Measurements from ENCODE around the gene SLAMF1.
"Not testable (repeated sequence)": the region's sequence is repeated elsewhere in the genome, so short reads cannot be mapped to it uniquely, and the experiment has no call there.

Gene SLAMF1

DNA sequence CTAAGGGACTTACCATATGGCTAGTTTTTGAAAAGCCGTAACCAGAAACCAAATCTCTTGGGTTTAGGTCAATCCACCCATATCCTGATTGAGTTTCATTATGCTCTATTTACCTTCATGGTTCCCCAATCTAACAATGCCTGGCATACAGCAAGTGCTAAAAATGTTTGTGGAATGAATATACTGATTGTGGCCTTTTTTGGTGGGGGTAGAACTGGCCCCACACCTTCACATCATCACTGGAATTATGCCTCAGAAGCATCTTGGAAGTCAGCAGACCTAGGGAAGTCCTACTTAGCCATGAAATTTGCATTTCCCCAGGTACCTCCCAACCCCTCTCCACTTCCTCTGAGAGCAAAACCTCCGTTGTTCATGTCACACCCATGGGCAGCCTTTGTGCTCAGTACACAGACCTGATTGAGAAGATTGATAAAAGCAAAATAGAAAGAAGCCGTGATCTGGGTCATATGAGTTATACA is 17.8 kb upstream of the SLAMF1 start:
- peak; percentile 50 for DNase-seq

- DNase-seq: no peak
Measured at GRCh38 chr1:160662910-160663309, 16.1 kb upstream of the SLAMF1 start.

GRCh38 chr1:160659566-160659965 is 12.7 kb upstream of the SLAMF1 start:
- DNase-seq: no peak

DNA sequence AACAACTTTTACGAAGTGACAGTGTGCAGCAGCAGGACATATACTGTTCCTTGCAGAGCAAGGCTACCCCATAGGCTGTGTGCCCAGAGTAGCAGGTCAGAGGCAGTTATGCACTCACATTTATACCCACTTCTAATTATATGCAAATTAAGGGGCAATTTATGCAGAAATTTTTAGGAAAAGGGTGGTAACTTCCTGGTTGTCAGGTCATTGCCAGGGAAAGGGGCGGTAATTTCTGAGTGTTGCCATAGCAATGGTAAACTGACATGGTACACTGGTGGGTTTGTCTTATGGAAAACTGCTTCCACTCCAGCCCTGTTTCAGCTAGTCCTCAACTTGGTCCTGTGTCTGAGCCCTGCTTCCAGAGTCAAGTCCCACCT is 12.0 kb upstream of the SLAMF1 start:
- DNase-seq: no peak

DNA sequence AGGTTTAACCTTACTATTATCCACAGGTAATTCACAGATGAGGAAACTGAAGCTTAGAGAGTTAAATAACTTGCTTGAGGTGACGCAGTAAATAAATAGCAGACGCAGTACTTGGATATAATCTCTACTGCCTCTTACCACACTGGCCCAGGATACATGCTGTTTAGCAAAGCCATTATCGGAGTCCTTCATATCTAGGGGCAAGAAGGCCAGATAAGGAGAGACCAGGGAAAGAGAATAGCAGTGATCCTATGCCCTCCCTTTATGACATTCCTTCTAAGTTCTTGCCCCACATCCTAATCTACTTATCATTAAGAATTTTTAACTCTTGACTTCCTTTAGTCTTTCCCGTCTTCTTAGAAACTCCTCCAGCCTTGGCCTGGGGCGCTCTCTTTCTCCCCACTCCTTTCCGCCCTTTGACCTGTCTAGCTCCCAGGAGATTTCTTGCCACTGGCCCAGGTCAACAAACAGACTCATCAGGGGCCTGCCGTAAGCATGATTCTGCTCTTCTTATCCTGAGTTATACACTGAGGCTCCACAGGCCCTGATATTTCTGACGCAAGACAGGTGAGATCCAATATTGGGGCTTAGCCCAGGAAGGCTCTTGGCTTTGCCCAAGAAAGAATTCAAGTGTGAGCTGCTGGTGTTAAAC is 11.4 kb upstream of the SLAMF1 start:
- no peak for DNase-seq

DNA sequence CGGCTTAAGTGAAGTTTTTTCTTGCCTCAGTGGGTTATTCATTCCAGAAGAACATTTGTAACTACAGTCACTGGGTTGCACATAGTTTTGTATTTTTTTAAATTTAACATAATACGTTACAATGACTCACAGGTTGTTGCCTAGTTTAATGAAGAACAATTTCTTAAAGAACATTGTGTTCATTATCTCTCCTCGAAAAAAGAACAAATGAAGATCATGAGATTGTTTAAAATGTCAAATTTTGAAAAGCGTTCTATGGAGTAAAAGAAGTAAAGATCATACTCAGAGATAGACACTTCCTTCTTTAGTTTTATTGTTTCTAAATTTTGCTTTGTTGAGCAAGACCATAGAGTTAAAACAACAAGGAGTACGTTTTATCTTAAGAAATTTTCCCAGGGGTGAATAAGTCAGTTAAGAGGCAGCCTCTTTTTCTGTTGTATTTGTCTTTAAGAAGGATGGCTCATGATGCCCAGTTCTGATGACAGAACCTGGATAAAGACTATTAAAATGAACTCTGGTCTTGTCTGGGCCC is 10.5 kb upstream of the SLAMF1 start:
- peak; percentile 45 for DNase-seq

DNA sequence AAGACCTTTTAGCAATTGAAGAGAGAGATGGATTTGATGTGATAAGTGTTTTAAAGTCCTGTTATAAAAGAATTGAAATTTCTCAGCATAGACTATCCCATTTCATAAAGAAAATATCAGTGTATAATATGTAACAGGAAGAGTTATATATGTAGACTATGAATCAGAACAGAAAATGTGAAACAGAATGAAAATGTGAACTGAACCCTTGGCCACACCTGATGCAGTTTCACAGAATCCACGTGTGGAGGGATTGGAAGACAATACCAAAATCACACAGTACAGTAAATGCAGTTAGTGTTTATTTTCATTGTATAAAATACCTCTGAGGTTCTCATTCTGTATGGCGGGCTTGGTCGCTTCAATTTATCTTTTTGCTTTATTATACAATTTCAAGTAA is 9.9 kb upstream of the SLAMF1 start:
- DNase-seq: no peak

GRCh38 chr1:160653620-160654016 is 6.8 kb upstream of the SLAMF1 start:
- DNase-seq: no peak

DNA sequence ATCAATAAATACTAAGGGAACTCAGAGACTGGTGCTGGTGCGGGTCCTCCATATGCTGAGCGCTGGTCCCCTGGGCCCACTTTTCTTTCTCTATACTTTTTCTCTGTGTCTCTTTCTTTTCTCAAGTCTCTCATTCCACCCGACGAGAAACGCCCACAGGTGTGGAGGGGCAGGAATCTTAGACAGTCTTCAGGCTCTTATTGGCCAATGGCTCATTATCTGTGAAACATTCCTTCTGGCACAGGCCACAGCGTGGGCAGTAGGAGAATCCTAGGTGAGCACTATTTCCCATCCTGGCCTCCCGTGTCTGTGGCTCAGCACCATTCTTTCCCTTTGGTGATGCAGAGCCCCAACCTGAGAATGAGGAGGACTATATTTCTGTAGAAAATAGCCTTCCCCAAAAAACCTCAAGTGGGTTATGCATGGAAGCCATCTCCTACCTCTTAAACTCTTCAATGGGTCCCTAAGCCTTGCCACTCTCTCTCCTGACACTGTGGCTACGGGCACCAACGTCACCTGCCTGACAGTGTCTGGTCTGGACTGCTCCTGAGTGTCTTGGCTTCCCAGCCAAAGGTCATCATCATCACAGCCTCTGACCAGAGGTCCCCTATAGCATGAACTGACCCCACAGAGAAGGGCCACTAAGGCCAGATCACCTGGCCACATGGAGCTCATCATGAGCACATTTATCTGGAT is 6.2 kb upstream of the SLAMF1 start:
- DNase-seq: no peak

DNA sequence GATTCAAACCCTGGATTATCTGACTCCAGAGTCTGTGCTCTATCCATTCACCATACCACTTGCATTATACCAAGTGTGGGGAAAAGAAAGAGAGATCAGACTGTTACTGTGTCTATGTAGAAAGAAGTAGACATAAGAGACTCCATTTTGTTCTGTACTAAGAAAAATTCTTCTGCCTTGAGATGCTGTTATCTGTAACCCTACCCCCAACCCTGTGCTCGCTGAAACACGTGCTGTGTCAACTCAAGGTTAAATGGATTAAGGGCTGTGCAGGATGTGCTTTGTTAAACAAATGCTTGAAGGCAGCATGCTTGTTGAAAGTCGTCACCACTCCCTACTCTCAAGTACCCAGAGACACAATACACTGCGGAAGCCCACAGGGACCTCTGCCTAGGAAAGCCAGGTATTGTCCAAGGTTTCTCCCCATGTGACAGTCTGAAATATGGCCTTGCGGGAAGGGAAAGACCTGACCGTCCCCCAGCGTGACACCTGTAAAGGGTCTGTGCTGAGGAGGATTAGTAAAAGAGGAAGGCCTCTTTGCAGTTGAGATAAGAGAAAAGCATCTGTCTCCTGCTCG is 5.3 kb upstream of the SLAMF1 start:
- DNase-seq: not testable (repeated sequence)

GRCh38 chr1:160651433-160652064 is 4.7 kb upstream of the SLAMF1 start:
- DNase-seq: no peak

- no peak for DNase-seq
Measured at GRCh38 chr1:160647329-160647720, 481 bp upstream of the SLAMF1 start.

GRCh38 chr1:160646180-160646579 is 664 bp downstream of the SLAMF1 start:
- no peak for DNase-seq

GRCh38 chr1:160645386-160646130 is 1.3 kb downstream of the SLAMF1 start:
- DNase-seq: no peak

DNA sequence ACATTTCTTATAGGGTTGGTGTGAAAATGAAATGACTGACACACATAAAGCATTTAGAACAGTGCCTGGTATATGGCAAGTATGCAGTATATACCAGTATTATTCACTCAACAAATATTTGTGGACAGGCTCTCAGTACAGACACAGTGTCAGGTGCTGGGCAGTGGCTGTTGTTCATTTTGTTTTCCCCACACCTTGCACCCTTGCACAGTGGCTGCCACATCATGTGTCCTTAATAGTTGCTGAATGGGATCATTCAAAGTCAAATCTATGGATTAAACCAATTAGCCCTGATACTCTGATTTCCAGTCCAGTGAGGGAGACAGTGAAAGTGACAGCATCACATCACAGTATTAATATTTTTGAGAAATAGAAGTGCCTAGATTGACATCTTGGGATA is 2.4 kb downstream of the SLAMF1 start:
- no peak for DNase-seq

DNA sequence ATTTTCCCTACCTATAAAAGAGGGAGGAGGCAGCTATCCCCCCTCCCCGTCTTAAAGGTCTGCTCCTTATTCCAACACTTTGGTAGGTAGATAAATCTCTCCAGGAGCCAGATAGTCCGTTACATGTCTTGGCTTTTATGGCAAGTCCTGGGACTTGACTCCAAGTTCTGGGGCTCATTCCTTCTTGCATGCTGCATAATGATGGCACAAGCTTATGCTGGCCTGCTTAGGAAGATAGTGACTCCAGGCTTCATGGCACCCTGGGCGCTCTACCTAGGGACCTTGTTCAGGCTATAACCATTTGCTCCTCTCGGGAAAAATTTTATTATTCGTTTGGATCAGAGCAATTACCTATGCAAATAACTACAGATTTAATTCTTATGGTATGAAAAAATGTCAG is 3.7 kb downstream of the SLAMF1 start:
- no peak for DNase-seq

DNA sequence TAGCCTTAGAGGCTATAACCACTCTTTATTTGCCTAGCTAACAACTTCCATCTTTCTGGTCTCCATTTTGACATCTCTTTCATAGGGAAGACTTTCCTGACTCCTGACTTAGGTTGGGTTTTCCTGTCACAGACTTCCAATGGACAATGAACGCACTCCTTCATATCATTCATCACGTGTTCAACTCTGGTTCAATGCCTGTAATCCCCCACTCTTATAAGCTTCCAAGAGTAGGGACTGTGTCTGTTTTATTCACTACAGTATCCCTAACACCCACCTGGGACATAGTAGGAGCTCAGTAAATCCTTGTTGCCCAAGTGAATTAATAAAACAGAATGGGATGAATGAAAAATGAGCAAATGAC is 4.6 kb downstream of the SLAMF1 start:
- DNase-seq: no peak

DNA sequence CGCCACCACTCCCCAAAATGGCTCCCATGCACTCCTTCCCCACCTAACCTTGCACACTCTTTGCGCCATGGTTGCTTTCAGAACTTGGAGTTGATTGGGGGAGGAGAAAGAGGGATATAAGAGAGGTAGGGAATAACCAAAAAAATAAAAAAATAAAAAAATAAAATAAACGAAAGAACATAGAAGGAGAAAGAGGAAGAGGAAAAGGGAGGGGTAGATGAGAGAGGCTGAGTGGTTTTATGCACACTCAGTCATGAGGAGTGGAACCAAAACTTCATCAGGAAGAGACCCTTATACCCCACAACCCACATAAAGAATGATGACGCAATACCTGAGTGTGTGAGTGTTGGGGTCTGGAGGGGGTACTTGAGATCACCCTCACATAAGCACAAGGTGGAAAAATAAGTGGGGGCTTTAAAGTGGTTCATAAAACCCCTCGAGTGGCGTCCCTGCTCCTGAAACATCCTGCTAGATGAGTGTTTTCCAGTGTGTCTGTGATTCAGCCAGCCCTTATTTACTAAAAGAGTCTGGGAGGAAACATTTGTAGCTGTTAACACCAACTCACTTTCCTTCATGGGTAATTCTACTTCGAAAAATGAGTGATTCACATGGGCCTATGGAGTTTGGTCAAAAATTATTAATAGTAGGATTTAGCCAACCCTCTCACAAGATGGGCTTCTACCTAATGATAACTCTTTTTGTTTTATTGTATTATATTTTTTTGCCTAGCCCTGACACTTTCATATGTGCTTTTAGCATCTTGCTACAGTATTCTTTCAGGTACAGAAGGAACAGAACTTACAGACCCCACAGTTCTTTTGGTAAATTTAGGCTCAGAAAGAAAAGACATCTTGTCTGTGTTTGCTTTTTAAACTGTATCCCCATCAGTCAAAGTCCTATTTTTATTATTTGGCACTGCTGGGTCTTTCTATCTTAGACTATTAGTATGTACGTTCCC is 5.2 kb downstream of the SLAMF1 start:
- peak; percentile 42 for DNase-seq

DNA sequence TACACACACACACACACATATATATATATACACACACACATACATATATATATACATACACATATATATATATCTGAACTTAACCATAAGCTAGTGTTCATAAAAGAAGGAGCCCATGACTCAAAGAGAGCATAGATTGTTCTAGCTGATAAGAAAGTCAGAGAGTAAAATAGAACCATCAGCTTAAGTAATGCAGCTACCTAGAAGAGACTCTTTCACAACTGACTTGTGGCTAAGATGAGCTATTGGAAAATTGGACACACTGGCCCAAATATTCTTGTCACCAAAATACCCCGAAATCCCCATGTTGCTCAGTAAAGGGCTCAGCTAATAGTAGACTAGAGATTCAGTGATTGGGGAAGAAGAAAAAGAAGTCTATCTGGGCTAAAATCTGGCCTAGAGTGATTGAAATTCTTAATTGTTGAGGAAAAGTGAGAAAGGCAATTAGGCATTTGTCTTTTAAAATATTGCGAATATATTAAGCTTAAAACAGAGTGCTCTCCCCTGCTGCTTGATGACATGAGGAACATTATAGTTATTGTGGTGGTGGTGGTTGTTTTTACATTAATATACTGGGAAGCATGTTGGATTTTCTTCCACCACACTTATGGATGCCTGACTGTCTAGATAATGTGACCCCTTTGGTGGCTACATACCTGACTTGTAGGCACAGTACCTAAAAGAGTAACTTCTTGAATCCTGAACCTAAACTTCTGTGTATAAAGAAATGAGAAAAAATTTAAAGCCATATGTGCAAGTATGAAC is 6.3 kb downstream of the SLAMF1 start:
- DNase-seq: peak; percentile 72

GRCh38 chr1:160639652-160640051 is 7.2 kb downstream of the SLAMF1 start:
- peak; percentile 51 for DNase-seq

DNA sequence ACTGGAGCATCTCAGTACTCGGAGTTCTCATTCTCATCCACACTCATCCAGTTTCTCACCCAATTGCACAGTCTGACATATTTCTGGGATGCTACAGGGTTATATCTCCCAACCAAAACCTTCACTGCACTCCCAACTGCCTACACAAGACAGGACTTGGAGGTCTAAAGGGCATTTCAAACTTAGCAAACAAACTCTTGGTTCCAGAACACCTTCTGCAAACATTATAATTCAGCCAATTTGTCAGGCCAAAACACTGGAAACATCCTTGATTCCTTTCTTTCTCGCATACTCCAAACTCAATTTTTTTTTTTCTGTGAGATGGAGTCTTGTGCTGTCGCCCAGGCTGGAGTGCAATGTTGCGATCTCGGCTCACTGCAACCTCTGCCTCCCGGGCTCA is 7.9 kb downstream of the SLAMF1 start:
- DNase-seq: no peak

Measured in hematopoietic multipotent progenitor cell treated with erythropoietin and hydrocortisone succinate and interleukin-3 and kit ligand, for 6 days (in vitro differentiated cells).